IMR-90 (cell line): Measurements from ENCODE around the gene FUBP3. TPM values are rescaled to one million over a fixed set of nuclear protein-coding genes. Genes with fewer than 3 reads are reported as not detected.

ENCODE experiments used
- ATAC-seq: fragments of 200-7000 bp; cut with Tn5 transposase; 2 replicates; pipeline ENCODE4 v1.9.1; 2020; ENCODE audit warnings: low read depth, mild to moderate bottlenecking, moderate library complexity
- BruUV-seq: library from RNA; stranded (reverse); fragments of 400-500 nt; replicated peaks from 2 replicates; lab custom pipeline; 2021; lab: Mats Ljungman, UMichigan
- CTCF ChIA-PET: fragments of 300-600 bp; formaldehyde crosslinking; extraction: SDS; loops from one replicate; lab custom pipeline; 2021; ENCODE audit warnings: antibody characterized with exemption; lab: Yijun Ruan, JAX
- POLR2A ChIA-PET: fragments of 300-600 bp; sonication (Branson Sonifier 250); formaldehyde crosslinking; loops from one replicate; lab custom pipeline; 2022; ENCODE audit warnings: antibody characterized with exemption; ENCODE audit not compliant: unreplicated experiment; lab: Charles Lee
- DNase-seq: peaks from one replicate; pipeline ENCODE4 v3.0.0; 2013
- H2AFZ ChIP-seq: replicated peaks from 2 replicates; pipeline ENCODE3; 2013; ENCODE audit warnings: low read length, mild to moderate bottlenecking; ENCODE audit not compliant: poor library complexity
- H2AK5ac ChIP-seq: 2 replicates; pipeline ENCODE4 v1.6.1; 2013; ENCODE audit warnings: low read depth, low read length, inconsistent platforms
- H2AK9ac ChIP-seq: replicated peaks from 2 replicates; pipeline ENCODE3; 2013; ENCODE audit warnings: mild to moderate bottlenecking, low read depth, low read length, moderate library complexity; ENCODE audit not compliant: poor library complexity
- H2BK120ac ChIP-seq: 2 replicates; pipeline ENCODE4 v1.6.1; 2013; ENCODE audit warnings: low read depth, low read length, inconsistent platforms
- H2BK15ac ChIP-seq: 3 replicates; pipeline ENCODE4 v1.6.1; 2013; ENCODE audit warnings: low read depth, low read length, inconsistent platforms
- H2BK20ac ChIP-seq: 2 replicates; pipeline ENCODE4 v1.6.1; 2013; ENCODE audit warnings: low read depth, mild to moderate bottlenecking, inconsistent platforms, low read length, moderate library complexity
- H2BK5ac ChIP-seq: 2 replicates; pipeline ENCODE4 v1.6.1; 2013; ENCODE audit warnings: mild to moderate bottlenecking, low read depth, low read length, inconsistent platforms; ENCODE audit not compliant: poor library complexity, severe bottlenecking
- H3K14ac ChIP-seq: replicated peaks from 2 replicates; pipeline ENCODE4 v1.6.1; 2013; ENCODE audit warnings: low read depth, low read length, inconsistent platforms
- H3K18ac ChIP-seq: 2 replicates; pipeline ENCODE4 v1.6.1; 2013; ENCODE audit warnings: low read depth, low read length, control low read depth
- H3K23ac ChIP-seq: 2 replicates; pipeline ENCODE4 v1.6.1; 2013; ENCODE audit warnings: low read depth, low read length, inconsistent platforms
- H3K27ac ChIP-seq: 2 replicates; pipeline ENCODE4 v1.5.1; 2013; ENCODE audit warnings: mild to moderate bottlenecking, control low read depth, low read length; ENCODE audit not compliant: insufficient read depth
- H3K27me3 ChIP-seq: 2 replicates; pipeline ENCODE4 v1.6.1; 2013; ENCODE audit warnings: low read length; ENCODE audit not compliant: control insufficient read depth, insufficient read depth
- H3K36me3 ChIP-seq: 2 replicates; pipeline ENCODE4 v1.6.1; 2013; ENCODE audit warnings: low read length, mixed read lengths; ENCODE audit not compliant: control insufficient read depth, insufficient read depth
- H3K4ac ChIP-seq: 2 replicates; pipeline ENCODE4 v1.6.1; 2013; ENCODE audit warnings: low read depth, low read length, inconsistent platforms
- H3K4me1 ChIP-seq: 2 replicates; pipeline ENCODE4 v1.6.1; 2013; ENCODE audit warnings: low read length, mixed read lengths; ENCODE audit not compliant: control insufficient read depth, insufficient read depth
- H3K4me2 ChIP-seq: 2 replicates; pipeline ENCODE4 v1.6.1; 2013; ENCODE audit warnings: low read depth, mild to moderate bottlenecking, control low read depth, low read length, moderate library complexity
- H3K4me3 ChIP-seq: 2 replicates; pipeline ENCODE4 v1.5.1; 2013; ENCODE audit warnings: low read depth, mild to moderate bottlenecking, control low read depth, low read length, moderate library complexity; ENCODE audit not compliant: insufficient read depth
- H3K56ac ChIP-seq: 2 replicates; pipeline ENCODE4 v1.6.1; 2013; ENCODE audit warnings: low read length, inconsistent platforms; ENCODE audit not compliant: insufficient read depth; ENCODE audit errors: extremely low read depth
- H3K79me1 ChIP-seq, 2 experiments: 2 replicates each; pipeline ENCODE4 v1.6.1; 2013; ENCODE audit warnings: low read length in 2 of 2, inconsistent platforms in 1 of 2, low read depth in 1 of 2
- H3K9ac ChIP-seq: 2 replicates; pipeline ENCODE4 v1.6.1; 2013; ENCODE audit warnings: low read depth, low read length, control low read depth
- H3K9me1 ChIP-seq: 2 replicates; pipeline ENCODE4 v1.6.1; 2013; ENCODE audit warnings: low read length, inconsistent platforms; ENCODE audit not compliant: insufficient read depth
- H3K9me3 ChIP-seq: 2 replicates; pipeline ENCODE4 v1.6.1; 2013; ENCODE audit warnings: low read length; ENCODE audit not compliant: control insufficient read depth, insufficient read depth
- H4K20me1 ChIP-seq: 2 replicates; pipeline ENCODE4 v1.6.1; 2013; ENCODE audit warnings: low read length, inconsistent platforms; ENCODE audit not compliant: insufficient read depth
- H4K5ac ChIP-seq: 2 replicates; pipeline ENCODE4 v1.6.1; 2013; ENCODE audit warnings: mild to moderate bottlenecking, low read depth, low read length, control low read depth
- H4K8ac ChIP-seq, 2 experiments: 2 replicates each; pipeline ENCODE4 v1.6.1; 2013; ENCODE audit warnings: low read depth in 2 of 2, low read length in 2 of 2, control low read depth in 1 of 2, inconsistent platforms in 1 of 2
- H4K91ac ChIP-seq: 2 replicates; pipeline ENCODE4 v1.6.1; 2013; ENCODE audit warnings: low read depth, low read length, inconsistent platforms; ENCODE audit not compliant: insufficient read depth
- BHLHE40 ChIP-seq: fragments of 150-350 bp; IDR thresholded peaks from 2 replicates; pipeline ENCODE4 v1.6.1; 2016; ENCODE audit warnings: mild to moderate bottlenecking, low read depth, low read length
- CEBPB ChIP-seq: IDR thresholded peaks from 2 replicates; pipeline ENCODE4 v1.6.1; 2012; ENCODE audit warnings: low read depth, low read length, improper control_type of control experiment
- CHD1 ChIP-seq: IDR thresholded peaks from 2 replicates; pipeline ENCODE4 v1.6.1; 2012; ENCODE audit warnings: low read depth, low read length, improper control_type of control experiment
- FOS ChIP-seq: fragments of 150-350 bp; IDR thresholded peaks from 2 replicates; pipeline ENCODE4 v1.6.1; 2016; ENCODE audit warnings: low read depth, low read length
- MAFK ChIP-seq: IDR thresholded peaks from 2 replicates; pipeline ENCODE4 v1.6.1; 2012; ENCODE audit warnings: low read depth, low read length, improper control_type of control experiment
- MAZ ChIP-seq: IDR thresholded peaks from 2 replicates; pipeline ENCODE4 v1.6.1; 2012; ENCODE audit warnings: low read depth, mild to moderate bottlenecking, low read length, improper control_type of control experiment, moderate library complexity, borderline replicate concordance
- MXI1 ChIP-seq: IDR thresholded peaks from 2 replicates; pipeline ENCODE4 v1.6.1; 2012; ENCODE audit warnings: low read depth, mild to moderate bottlenecking, low read length, moderate library complexity, borderline replicate concordance
- NFE2L2 ChIP-seq: fragments of 150-350 bp; IDR thresholded peaks from 2 replicates; pipeline ENCODE4 v1.6.1; 2016; ENCODE audit warnings: low read depth, mild to moderate bottlenecking, low read length
- POLR2A ChIP-seq: IDR thresholded peaks from 2 replicates; pipeline ENCODE4 v1.6.1; 2012; ENCODE audit warnings: mild to moderate bottlenecking, low read depth, low read length
- RCOR1 ChIP-seq: IDR thresholded peaks from 2 replicates; pipeline ENCODE4 v1.6.1; 2012; ENCODE audit warnings: mild to moderate bottlenecking, low read length, improper control_type of control experiment; ENCODE audit not compliant: insufficient replicate concordance
- RFX5 ChIP-seq: IDR thresholded peaks from 2 replicates; pipeline ENCODE4 v1.8.0; 2012; ENCODE audit warnings: low read depth, mild to moderate bottlenecking, low read length, moderate library complexity
- SMC3 ChIP-seq: fragments of 150-350 bp; IDR thresholded peaks from 2 replicates; pipeline ENCODE4 v1.6.1; 2016; ENCODE audit warnings: low read depth, mild to moderate bottlenecking, antibody characterized with exemption, low read length, moderate library complexity
- WGBS, 2 experiments: methylation state at CpG; one replicate each; pipeline versions ENCODE4 v1.1.5 to v1.1.7; 2013; ENCODE audit warnings: missing lambda C conversion rate in 2 of 2; ENCODE audit not compliant: insufficient read length in 1 of 2; ENCODE audit errors: extremely low coverage in 2 of 2; 5-methylcytosine and 5-hydroxymethylcytosine counted together
- dilution Hi-C: fragments of 300-500 bp; cut with HindIII; formaldehyde crosslinking; loops from one replicate; pipeline ENCODE4 v1.14.3; 2018; ENCODE audit warnings: low sequenced_read_pairs; ENCODE audit not compliant: unreplicated experiment
- in situ Hi-C: fragments of 300-500 bp; cut with MboI; formaldehyde crosslinking; loops from 3 replicates; pipeline ENCODE4 v1.14.3; 2019; ENCODE audit warnings: low sequenced_read_pairs, inconsistent platforms, mixed read lengths
- intact Hi-C: fragments of 100-400 bp; cut with micrococcal nuclease; formaldehyde crosslinking; loops from 2 replicates; pipeline ENCODE4 v1.10.0; 2022
- polyA plus RNA-seq, 3 experiments: library from polyadenylated mRNA; depleted of rRNA; stranded (reverse); fragments of >200 nt; gene quantifications; 2 replicates each; pipeline ENCODE4 v1.2.3, GENCODE V29; 2012; ENCODE audit warnings: low replicate concordance in 1 of 3
- total RNA-seq: library from RNA; depleted of rRNA; stranded (reverse); fragments of >200 nt; gene quantifications from 2 replicates; pipeline ENCODE4 v1.2.3, GENCODE V29; 2012
- TF ChIP-seq, protein P1 (sequence below): fragments of 150-350 bp; IDR thresholded peaks from 2 replicates; pipeline ENCODE4 v1.6.1; 2017; ENCODE audit warnings: mild to moderate bottlenecking, antibody characterized with exemption, low read length, low read depth

FUBP3 gene
- total and polyA plus RNA-seq, 2 of the 4 experiments (the other 2 are of a cell fraction) = 32.3 to 50.1 TPM

DNA sequence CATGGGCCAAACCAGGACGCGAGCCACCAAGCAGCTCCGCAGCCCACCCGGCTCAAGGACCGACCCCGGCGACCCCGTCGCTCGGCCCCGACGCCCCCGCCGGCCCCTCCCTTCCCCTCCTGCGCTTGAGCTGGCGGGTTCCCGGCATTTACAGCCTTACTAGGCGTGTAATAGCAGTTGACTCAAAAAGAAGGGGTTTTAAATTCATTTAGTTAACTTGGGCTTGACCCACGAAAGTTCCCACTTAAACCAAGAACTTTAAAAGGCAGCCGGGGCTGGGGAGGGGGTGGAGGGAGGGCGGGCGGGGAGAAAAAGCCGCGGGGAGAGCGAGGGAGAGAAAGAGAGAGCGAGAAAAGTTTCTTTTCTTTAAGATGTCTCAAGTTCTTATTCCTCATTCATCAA lies 85.7 kb downstream of the FUBP3 start:
- intact Hi-C loops = no loop called here
- no peak overlapping the region for H3K27ac ChIP-seq
- H3K4me2 ChIP-seq = no peak overlapping the region
- dilution Hi-C loops = no loop called here
- no peak overlapping the region for H3K23ac ChIP-seq
- in situ Hi-C loops = loop anchor here (25.0 kb wide), 1 partner anchor 553 kb away; no protein-coding TSS in a partner anchor
- H2BK5ac ChIP-seq = no peak overlapping the region
- no peak overlapping the region for H3K9ac ChIP-seq
- no peaks in the 10 kb centered on the region for H3K79me1 ChIP-seq
- H3K4me1 ChIP-seq = no peaks in the 10 kb centered on the region; the same call in 1 of the 2 replicates
- TF ChIP-seq MAFK (no peak), POLR2A (no peak), FOS (no peak), NFE2L2 (no peak), BHLHE40 (no peak), CHD1 (no peak), SMC3 (no peak), MAZ (no peak), RFX5 (no peak), CEBPB (no peak), MXI1 (no peak), RCOR1 (no peak)
- TF ChIP-seq, protein P1, sequence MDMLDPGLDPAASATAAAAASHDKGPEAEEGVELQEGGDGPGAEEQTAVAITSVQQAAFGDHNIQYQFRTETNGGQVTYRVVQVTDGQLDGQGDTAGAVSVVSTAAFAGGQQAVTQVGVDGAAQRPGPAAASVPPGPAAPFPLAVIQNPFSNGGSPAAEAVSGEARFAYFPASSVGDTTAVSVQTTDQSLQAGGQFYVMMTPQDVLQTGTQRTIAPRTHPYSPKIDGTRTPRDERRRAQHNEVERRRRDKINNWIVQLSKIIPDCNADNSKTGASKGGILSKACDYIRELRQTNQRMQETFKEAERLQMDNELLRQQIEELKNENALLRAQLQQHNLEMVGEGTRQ = no peak
- no peak overlapping the region for H2BK15ac ChIP-seq
- CTCF ChIA-PET = no interaction called here
- POLR2A ChIA-PET = interaction anchor here (0.6 kb wide), 1 partner anchor 694 kb away, joined by 4 read pairs; no protein-coding TSS in a partner anchor
- no peak overlapping the region for H3K14ac ChIP-seq
- H4K5ac ChIP-seq = no peak overlapping the region
- H4K8ac ChIP-seq = no peak overlapping the region
- no TSS peak for BruUV-seq
- no peaks in the 10 kb centered on the region for H3K36me3 ChIP-seq
- no peak overlapping the region for H3K4ac ChIP-seq
- no CpG with 5 or more reads among the region's 26 CpGs for WGBS, 2 experiments
- no peak overlapping the region for H2AK5ac ChIP-seq
- peaks cover 6% of the 10 kb centered on the region; the same call in 1 of the 2 replicates for H4K20me1 ChIP-seq
- ATAC-seq = no peak
- no peak overlapping the region for H3K18ac ChIP-seq
- no peak overlapping the region for H3K56ac ChIP-seq
- H2BK20ac ChIP-seq = no peak overlapping the region
- no peak overlapping the region for H4K91ac ChIP-seq
- no peak for DNase-seq
- no peak overlapping the region for H2AK9ac ChIP-seq
- no peak overlapping the region for H2BK120ac ChIP-seq
- H3K4me3 ChIP-seq = no peak overlapping the region
- no peaks in the 10 kb centered on the region for H3K9me1 ChIP-seq
- peaks cover 86% of the 10 kb centered on the region for H3K27me3 ChIP-seq
- H3K9me3 ChIP-seq = no peaks in the 10 kb centered on the region
- H2AFZ ChIP-seq = no peak overlapping the region
